Esophagus squamous epithelium (tissue), 5 donors: ENCODE data around the gene NFKBIE. TPM values are rescaled to one million over a fixed set of nuclear protein-coding genes. Genes with fewer than 3 reads are reported as not detected.

Experiments
- DNase-seq: peaks from one replicate; lab custom pipeline; 2025; lab: John Stamatoyannopoulos, UW
- H3K27ac ChIP-seq, 4 donors: fragments of 200-600 bp; sonication (generic); one replicate each; pipeline ENCODE4 v1.5.1; 2016 to 2019; ENCODE audit warnings: mild to moderate bottlenecking in 1 of 4
- H3K27me3 ChIP-seq, 4 donors: fragments of 200-600 bp; sonication (generic); 1 replicate in 3 of 4; 2 replicates in 1 of 4; pipeline versions ENCODE4 v1.5.1 to v1.6.0; 2017 to 2021; ENCODE audit warnings: antibody characterized with exemption in 1 of 4
- H3K36me3 ChIP-seq, 3 donors: fragments of 200-600 bp; sonication (generic); one replicate each; pipeline ENCODE4 v1.5.1; 2016 to 2019
- H3K4me1 ChIP-seq, 3 donors: fragments of 200-600 bp; sonication (generic); one replicate each; pipeline ENCODE4 v1.5.1; 2017 to 2019
- H3K4me3 ChIP-seq, 4 donors: fragments of 200-600 bp; sonication (generic); 1 replicate in 3 of 4; 2 replicates in 1 of 4; pipeline ENCODE4 v1.5.1; 2016 to 2019; ENCODE audit warnings: mild to moderate bottlenecking in 2 of 4, moderate library complexity in 1 of 4
- H3K9me3 ChIP-seq, 3 donors: fragments of 200-600 bp; sonication (generic); one replicate each; pipeline ENCODE4 v1.5.1; 2016 to 2019
- POLR2A ChIP-seq, 4 donors: fragments of 450-650 bp; IDR thresholded peaks; one replicate each; pipeline ENCODE4 v1.6.1; 2017; ENCODE audit warnings: antibody characterized with exemption in 4 of 4, mild to moderate bottlenecking in 4 of 4, moderate library complexity in 3 of 4
- WGBS, 2 donors: methylation state at CpG; one replicate each; pipeline ENCODE4 v1.1.5; 2018; 5-methylcytosine and 5-hydroxymethylcytosine counted together
- intact Hi-C: fragments of 100-400 bp; cut with DNase I; formaldehyde crosslinking; loops from one replicate; pipeline ENCODE4 v1.15.0; 2022
- total RNA-seq, 4 donors: library from RNA; depleted of rRNA; stranded (reverse); fragments of >200 nt; gene quantifications; one replicate each; pipeline ENCODE4 v1.1.0, GENCODE V29; 2016
- TF ChIP-seq, protein P1 (sequence below), 6 experiments: fragments of 450-650 bp in 4 of 6; fragments of 200-600 bp in 2 of 6; sonication (generic) in 2 of 6; IDR thresholded peaks; one replicate each; pipeline ENCODE4 v1.5.1; 2016 to 2019; ENCODE audit warnings: antibody characterized with exemption in 6 of 6, mild to moderate bottlenecking in 4 of 6, moderate library complexity in 4 of 6
- donor health status: DM: yes; HTN: yes; CAD: no.

The NFKBIE gene
- total RNA-seq, 4 donors from 2014 or later: 8.6 to 11.2 (median 10.2) TPM

DNA sequence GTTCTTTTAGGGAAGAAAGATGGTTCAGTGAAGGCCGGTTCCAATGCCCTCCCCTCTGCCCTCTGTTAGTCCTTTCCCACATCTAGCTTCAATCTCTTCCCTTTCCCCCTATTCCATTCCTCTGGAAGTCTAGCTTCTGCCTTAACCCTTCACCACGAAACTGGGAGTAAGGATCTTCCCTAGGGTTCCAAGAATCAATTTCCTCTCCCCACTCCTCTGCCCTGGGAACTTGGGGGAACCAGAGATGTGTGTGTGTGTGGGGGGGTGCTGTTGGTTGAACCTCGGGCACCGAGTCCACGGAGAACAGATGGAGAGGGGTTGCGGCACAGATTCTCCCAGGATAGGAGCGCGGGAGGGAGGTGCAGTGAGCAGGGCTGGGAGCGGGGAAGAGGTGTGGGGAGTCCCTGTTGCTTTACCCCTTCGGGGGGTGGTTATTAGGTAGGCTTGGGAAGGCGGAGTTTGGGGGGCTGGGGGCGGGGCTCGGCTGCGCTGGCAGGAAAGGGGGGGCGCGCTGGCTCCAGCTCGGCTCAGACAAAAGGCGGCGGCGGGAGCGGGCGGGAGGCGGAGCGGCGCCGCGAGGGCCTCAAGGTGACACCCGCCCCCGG is 4.7 kb upstream of the NFKBIE start, which contains the start of gene TMEM151B:
TMEM151B (plus strand) TSS at position 530 of the 605 bp plus-strand sequence. CDS start 293 bp downstream, outside the sequence.
- TF ChIP-seq POLR2A (IDR thresholded peaks at IDR 0.05): no peak
- TF ChIP-seq, protein P1, sequence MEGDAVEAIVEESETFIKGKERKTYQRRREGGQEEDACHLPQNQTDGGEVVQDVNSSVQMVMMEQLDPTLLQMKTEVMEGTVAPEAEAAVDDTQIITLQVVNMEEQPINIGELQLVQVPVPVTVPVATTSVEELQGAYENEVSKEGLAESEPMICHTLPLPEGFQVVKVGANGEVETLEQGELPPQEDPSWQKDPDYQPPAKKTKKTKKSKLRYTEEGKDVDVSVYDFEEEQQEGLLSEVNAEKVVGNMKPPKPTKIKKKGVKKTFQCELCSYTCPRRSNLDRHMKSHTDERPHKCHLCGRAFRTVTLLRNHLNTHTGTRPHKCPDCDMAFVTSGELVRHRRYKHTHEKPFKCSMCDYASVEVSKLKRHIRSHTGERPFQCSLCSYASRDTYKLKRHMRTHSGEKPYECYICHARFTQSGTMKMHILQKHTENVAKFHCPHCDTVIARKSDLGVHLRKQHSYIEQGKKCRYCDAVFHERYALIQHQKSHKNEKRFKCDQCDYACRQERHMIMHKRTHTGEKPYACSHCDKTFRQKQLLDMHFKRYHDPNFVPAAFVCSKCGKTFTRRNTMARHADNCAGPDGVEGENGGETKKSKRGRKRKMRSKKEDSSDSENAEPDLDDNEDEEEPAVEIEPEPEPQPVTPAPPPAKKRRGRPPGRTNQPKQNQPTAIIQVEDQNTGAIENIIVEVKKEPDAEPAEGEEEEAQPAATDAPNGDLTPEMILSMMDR (IDR thresholded peaks at IDR 0.05): no peak
- intact Hi-C loops: loop anchor here (5.0 kb wide), 1 partner anchor 67 kb away; no protein-coding TSS in a partner anchor
- DNase-seq: no peak
- WGBS, 2 donors: 20 to 71% methylated on average over 2 to 6 of the region's 29 CpGs
- H3K36me3 ChIP-seq: no peaks in the 10 kb centered on the region
- H3K27ac ChIP-seq: no peak within 1 kb of the TSS
- peaks cover 0 to 23% (median 11%) of the 10 kb centered on the region in 3 donors for H3K4me1 ChIP-seq
- H3K9me3 ChIP-seq: no peaks in the 10 kb centered on the region
- H3K27me3 ChIP-seq: peaks cover 0 to 71% (median 10%) of the 10 kb centered on the region in 4 donors
- H3K4me3 ChIP-seq: peak within 1 kb of the TSS in 3 of 4 donors; percentile 26 to 68 (median 50)

DNA sequence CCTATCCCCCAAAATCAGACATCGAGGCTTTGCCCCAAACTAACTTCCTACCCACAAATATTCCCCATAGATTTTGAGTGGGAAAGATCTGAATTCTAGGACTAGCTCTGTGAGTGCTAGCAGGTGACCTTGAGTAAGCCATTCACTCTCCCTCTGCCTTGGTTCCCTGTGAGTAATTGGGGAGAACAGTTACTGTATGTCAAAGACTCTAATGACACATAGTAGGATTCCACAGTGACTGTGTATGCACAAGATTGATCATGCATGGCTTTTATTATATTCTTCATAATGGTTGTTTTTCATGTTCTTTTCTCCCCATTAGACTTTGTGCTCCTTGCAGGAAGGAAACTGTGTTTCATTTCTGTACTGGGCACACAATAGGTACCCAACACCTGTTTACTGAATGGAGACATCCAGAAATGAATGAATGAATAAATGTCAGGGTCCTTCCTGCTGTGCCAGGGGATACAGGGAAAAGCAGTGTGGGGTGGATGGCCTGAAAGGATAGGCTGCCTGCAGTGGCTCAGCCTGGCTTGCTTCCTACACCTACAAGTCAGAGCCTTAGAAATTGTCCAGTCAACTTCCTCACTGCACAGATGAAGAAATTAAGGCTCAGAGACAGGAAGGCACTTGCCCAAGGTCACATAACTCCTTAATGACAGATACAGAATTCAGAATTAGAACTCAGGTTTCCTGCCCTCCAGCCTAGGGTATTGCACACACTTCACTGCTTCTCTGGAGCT is 4.0 kb upstream of the NFKBIE start:
- Histone ChIP-seq H3K27me3 (peaks cover 0 to 64% (median 10%) of the 10 kb centered on the region in 4 donors), H3K4me3 (no peak overlapping the region), H3K36me3 (no peaks in the 10 kb centered on the region), H3K4me1 (peaks cover 6 to 29% (median 18%) of the 10 kb centered on the region in 3 donors), H3K27ac (no peak overlapping the region), H3K9me3 (no peaks in the 10 kb centered on the region)
- no peak for DNase-seq
- 60 to 86% methylated on average over 1 of the region's 1 CpG for whole genome bisulfite sequencing, 2 donors
- intact Hi-C loops: loop anchor here (5.0 kb wide), 1 partner anchor 68 kb away; no protein-coding TSS in a partner anchor
- TF ChIP-seq, protein P1 (IDR thresholded peaks at IDR 0.05): no peak

DNA sequence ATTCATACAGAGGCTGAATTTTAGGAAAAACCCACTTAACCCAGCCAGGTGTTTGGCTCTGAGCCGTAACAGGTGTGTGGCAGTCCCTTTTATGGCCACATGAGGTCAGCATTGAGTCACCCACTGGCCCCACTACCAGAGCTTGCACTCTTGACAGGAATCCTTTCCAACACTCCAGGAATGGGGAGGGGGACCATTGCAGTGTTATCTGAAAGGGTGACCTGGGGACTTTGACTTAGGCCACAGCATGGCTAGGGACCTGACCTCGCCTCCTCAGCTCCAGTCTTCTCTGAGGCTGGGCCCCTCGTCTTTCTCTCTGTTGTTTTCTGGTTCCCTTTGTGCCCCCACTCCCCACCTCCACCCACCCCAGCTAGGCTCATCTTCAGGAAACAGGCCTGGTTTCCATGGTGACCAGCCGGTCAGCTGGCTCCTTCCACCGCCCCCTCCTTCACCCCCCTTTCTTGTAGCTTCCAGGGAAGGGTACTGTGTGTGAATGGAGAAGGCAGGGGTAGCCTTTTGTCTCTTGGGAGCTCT is 2.8 kb upstream of the NFKBIE start:
- Histone ChIP-seq H3K27ac (no peak overlapping the region), H3K27me3 (peaks cover 0 to 52% (median 9%) of the 10 kb centered on the region in 4 donors), H3K9me3 (no peaks in the 10 kb centered on the region), H3K4me1 (peaks cover 17 to 41% (median 30%) of the 10 kb centered on the region in 3 donors), H3K36me3 (no peaks in the 10 kb centered on the region), H3K4me3 (no peak overlapping the region)
- 0 to 31% methylated on average over 3 to 5 of the region's 5 CpGs for WGBS, 2 donors
- intact Hi-C loops: loop anchor here (5.0 kb wide), 1 partner anchor 69 kb away; no protein-coding TSS in a partner anchor
- DNase-seq: no peak
- no peak for TF ChIP-seq POLR2A (IDR thresholded peaks at IDR 0.05)
- TF ChIP-seq, protein P1 (IDR thresholded peaks at IDR 0.05): peak; percentile 86 to 93 (median 90)

DNA sequence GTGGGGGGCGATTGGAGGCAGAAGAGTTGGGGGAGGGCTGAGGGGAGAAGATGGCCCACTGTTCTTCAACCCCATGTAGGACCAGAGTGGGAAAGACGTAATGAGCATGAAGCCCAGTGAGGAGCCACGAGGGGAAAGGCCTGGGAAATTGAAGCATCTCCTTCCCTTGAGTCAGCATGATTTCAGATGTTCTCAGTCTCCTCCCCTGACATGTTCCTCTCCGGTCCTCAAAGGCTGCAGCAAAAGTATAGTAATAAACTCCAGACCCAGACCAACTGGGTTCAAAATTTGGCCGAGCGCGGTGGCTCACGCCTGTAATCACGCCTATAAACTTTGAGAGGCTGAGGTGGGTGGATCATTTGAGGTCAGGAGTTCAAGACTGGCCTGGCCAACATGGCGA is 1.9 kb upstream of the NFKBIE start:
- Histone ChIP-seq H3K27ac (no peak overlapping the region), H3K36me3 (no peaks in the 10 kb centered on the region), H3K27me3 (peaks cover 0 to 43% (median 8%) of the 10 kb centered on the region in 4 donors), H3K4me1 (peaks cover 26 to 50% (median 35%) of the 10 kb centered on the region in 3 donors), H3K4me3 (no peak overlapping the region), H3K9me3 (no peaks in the 10 kb centered on the region)
- TF ChIP-seq POLR2A (IDR thresholded peaks at IDR 0.05): no peak
- TF ChIP-seq, protein P1 (IDR thresholded peaks at IDR 0.05): no peak
- WGBS, 2 donors: 72 to 82% methylated on average over 9 to 10 of the region's 10 CpGs
- DNase-seq: no peak
- intact Hi-C loops: loop anchor here (5.0 kb wide), 1 partner anchor 70 kb away; no protein-coding TSS in a partner anchor
